Measurements from ENCODE around the gene GSTM5.
"Not testable (repeated sequence)": the region's sequence is repeated elsewhere in the genome, so short reads cannot be mapped to it uniquely, and the experiment has no call there.

GSTM5 gene

GRCh38 chr1:109765483-109765815 is 53.4 kb downstream of the GSTM5 start:
- POLR2A ChIA-PET = no interaction called here
- CTCF ChIA-PET = interaction anchor here (1.0 to 3.3 kb wide), 5 partner anchors 10 to 219 kb away, joined by 3 to 37 read pairs (median 4); partner anchors contain the start of gene AHCYL1
- TF ChIP-seq CTCF (IDR thresholded peaks at IDR 0.05; ENCODE audit: control extremely low read depth, extremely low read depth, low read depth, missing control alignments) = no peak
- no peak for DNase-seq (ENCODE audit: extremely low spot score)

GRCh38 chr1:109765896-109766615 is 54.0 kb downstream of the GSTM5 start:
- CTCF ChIA-PET = interaction anchor here (1.0 to 3.3 kb wide), 5 partner anchors 9 to 218 kb away, joined by 3 to 37 read pairs (median 4); partner anchors contain the start of gene AHCYL1
- no peak for DNase-seq (ENCODE audit: extremely low spot score)
- POLR2A ChIA-PET = no interaction called here
- no peak for TF ChIP-seq CTCF (IDR thresholded peaks at IDR 0.05; ENCODE audit: control extremely low read depth, extremely low read depth, low read depth, missing control alignments)

- CTCF ChIA-PET = interaction anchor here (1.0 kb wide), 1 partner anchor 10 kb away, joined by 3 read pairs; no protein-coding TSS in a partner anchor
- POLR2A ChIA-PET; DNase-seq (ENCODE audit: extremely low spot score): not testable (repeated sequence)
These were observed 55.1 kb downstream of the GSTM5 start for GRCh38 chr1:109766991-109767636.

Data from GM10248 (cell line).